Uterus (tissue), 4 donors: ENCODE measurements around the gene TMEM117. TPM values are rescaled to one million over a fixed set of nuclear protein-coding genes. Genes with fewer than 3 reads are reported as not detected.
A peak's percentile ranks its signal among the peaks of the same experiment; 100 is the strongest.

Experiments
- DNase-seq, 2 donors: peaks; one replicate each; pipeline ENCODE4 v3.0.0-alpha.2; 2019 to 2020
- H3K27ac ChIP-seq, 2 donors: fragments of 200-600 bp; sonication (generic); 1 replicate in 1 of 2; 2 replicates in 1 of 2; pipeline ENCODE4 v1.5.1; 2016 to 2018
- H3K27me3 ChIP-seq, 2 donors: fragments of 200-600 bp; sonication (generic); one replicate each; pipeline ENCODE4 v1.5.1; 2018 to 2019; ENCODE audit warnings: control low read depth in 1 of 2
- H3K36me3 ChIP-seq, 2 donors: fragments of 200-600 bp; sonication (generic); one replicate each; pipeline ENCODE4 v1.5.1; 2019; ENCODE audit warnings: control low read depth in 1 of 2
- H3K4me1 ChIP-seq, 2 donors: fragments of 200-600 bp; sonication (generic); one replicate each; pipeline ENCODE4 v1.5.1; 2018 to 2019; ENCODE audit warnings: control low read depth in 1 of 2
- H3K4me3 ChIP-seq, 2 donors: fragments of 200-600 bp; sonication (generic); 1 replicate in 1 of 2; 2 replicates in 1 of 2; pipeline ENCODE4 v1.5.1; 2018 to 2019; ENCODE audit warnings: mild to moderate bottlenecking in 1 of 2
- H3K9me3 ChIP-seq, 2 donors: fragments of 200-600 bp; sonication (generic); one replicate each; pipeline ENCODE4 v1.5.1; 2019; ENCODE audit warnings: control low read depth in 1 of 2
- CTCF ChIP-seq, 4 experiments: fragments of 200-600 bp in 2 of 4; fragments of 450-650 bp in 2 of 4; sonication (generic) in 2 of 4; IDR thresholded peaks; one replicate each; pipeline ENCODE4 v1.5.1; 2016 to 2019; ENCODE audit warnings: antibody characterized with exemption in 4 of 4, mild to moderate bottlenecking in 2 of 4, moderate library complexity in 1 of 4
- POLR2A ChIP-seq, 2 donors: fragments of 450-650 bp; IDR thresholded peaks; one replicate each; pipeline ENCODE4 v1.6.1; 2016; ENCODE audit warnings: antibody characterized with exemption in 2 of 2, mild to moderate bottlenecking in 1 of 2, moderate library complexity in 1 of 2
- intact Hi-C: fragments of 100-400 bp; cut with DNase I; formaldehyde crosslinking; loops from one replicate; pipeline ENCODE4 v1.15.1; 2023; ENCODE audit warnings: low total_unique reads
- total RNA-seq, 4 donors: library from RNA; depleted of rRNA in 3 of 4; stranded (reverse); fragments of >200 nt in 3 of 4; gene quantifications; one replicate each; pipeline versions ENCODE4 v1.1.0 to v1.2.4, GENCODE V29; 2014 to 2023
- donor health status: DM: yes; HTN: yes; CAD: no.

Gene TMEM117
- total RNA-seq, 4 donors from 2014 or later = 1.0 to 34.4 (median 6.1) TPM

DNA sequence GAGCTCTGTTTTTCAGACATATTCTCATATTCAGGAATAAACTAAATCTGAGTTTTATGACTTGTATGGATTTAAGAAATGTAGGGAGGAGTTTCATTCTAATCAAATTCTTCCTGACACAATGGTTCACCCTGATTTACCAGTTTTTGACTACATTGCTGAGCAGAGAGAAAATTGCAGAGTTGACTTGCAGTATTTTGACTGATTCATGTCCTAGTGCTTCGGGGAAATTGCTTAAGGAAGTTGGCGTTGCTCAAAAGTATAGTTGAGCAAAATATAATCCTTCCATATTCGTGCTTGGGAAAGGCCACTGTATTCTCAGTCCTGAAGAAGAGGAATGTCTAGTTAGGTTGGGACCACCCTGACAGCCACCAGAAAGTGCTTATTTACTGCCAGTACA is 28.5 kb upstream of the TMEM117 start:
- Histone ChIP-seq H3K4me1 (peaks cover 0 to 6% of the 10 kb centered on the region in 2 donors), H3K27ac (peak overlapping the region in 1 of 2 donors; percentile 96)
- intact Hi-C loops = no loop called here

DNA sequence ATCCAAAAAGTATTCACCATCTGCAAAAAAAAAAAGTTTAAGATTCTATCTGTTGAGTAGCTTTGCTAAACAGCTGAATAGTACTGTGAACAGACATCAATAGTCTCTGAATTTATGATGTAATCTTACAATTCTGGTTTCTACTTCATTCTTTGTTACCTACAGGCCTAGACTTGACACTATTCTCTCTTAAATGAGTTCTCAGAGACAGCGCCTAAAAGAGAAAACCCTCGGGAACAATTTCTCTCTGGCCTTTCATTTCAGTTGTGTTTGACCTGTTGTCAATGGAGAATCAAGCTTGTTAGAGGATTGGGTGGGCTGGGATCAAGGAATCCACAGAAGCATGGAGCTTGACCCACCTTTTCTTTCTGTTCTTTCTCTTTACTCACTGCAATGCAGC is 23.8 kb upstream of the TMEM117 start:
- Histone ChIP-seq H3K36me3 (no peaks in the 10 kb centered on the region), H3K9me3 (no peaks in the 10 kb centered on the region), H3K4me3 (no peak overlapping the region), H3K4me1 (no peaks in the 10 kb centered on the region), H3K27me3 (no peaks in the 10 kb centered on the region), H3K27ac (no peak overlapping the region)
- intact Hi-C loops = no loop called here
- DNase-seq = no peak
- TF ChIP-seq POLR2A (IDR thresholded peaks at IDR 0.05) = no peak
- TF ChIP-seq CTCF (IDR thresholded peaks at IDR 0.05) = no peak

More for the DNA sequence above, 28.5 kb upstream of the TMEM117 start:
- no peaks in the 10 kb centered on the region for H3K27me3 ChIP-seq
- no peak overlapping the region for H3K4me3 ChIP-seq
- TF ChIP-seq POLR2A (IDR thresholded peaks at IDR 0.05) = no peak
- no peak for TF ChIP-seq CTCF (IDR thresholded peaks at IDR 0.05)
- H3K36me3 ChIP-seq = no peaks in the 10 kb centered on the region
- no peaks in the 10 kb centered on the region for H3K9me3 ChIP-seq
- DNase-seq = no peak

DNA sequence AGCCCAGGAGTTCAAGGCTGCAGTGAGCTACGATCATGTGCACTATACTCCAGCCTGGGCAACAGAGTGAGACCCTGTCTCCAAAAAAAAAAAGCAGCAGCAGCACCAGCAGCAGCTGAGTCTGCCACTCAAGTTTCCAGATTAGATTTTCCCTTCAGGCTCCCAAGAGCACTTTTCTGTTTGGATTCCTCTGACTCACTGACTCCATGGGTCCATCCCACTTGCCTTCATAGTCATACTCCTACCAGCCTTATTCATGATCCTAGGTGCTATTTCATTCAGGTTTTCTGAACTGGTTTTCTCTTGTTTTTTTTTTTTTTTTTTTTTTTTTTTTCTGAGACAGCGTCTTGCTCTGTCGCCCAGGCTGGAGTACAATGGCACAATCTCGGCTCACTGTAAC is 23.0 kb upstream of the TMEM117 start:
- intact Hi-C loops = no loop called here
- H3K9me3 ChIP-seq = no peaks in the 10 kb centered on the region
- no peaks in the 10 kb centered on the region for H3K36me3 ChIP-seq
- no peaks in the 10 kb centered on the region for H3K4me1 ChIP-seq
- H3K4me3 ChIP-seq = no peak overlapping the region
- DNase-seq = no peak
- TF ChIP-seq CTCF (IDR thresholded peaks at IDR 0.05) = no peak
- TF ChIP-seq POLR2A (IDR thresholded peaks at IDR 0.05) = no peak
- no peak overlapping the region for H3K27ac ChIP-seq
- H3K27me3 ChIP-seq = no peaks in the 10 kb centered on the region

DNA sequence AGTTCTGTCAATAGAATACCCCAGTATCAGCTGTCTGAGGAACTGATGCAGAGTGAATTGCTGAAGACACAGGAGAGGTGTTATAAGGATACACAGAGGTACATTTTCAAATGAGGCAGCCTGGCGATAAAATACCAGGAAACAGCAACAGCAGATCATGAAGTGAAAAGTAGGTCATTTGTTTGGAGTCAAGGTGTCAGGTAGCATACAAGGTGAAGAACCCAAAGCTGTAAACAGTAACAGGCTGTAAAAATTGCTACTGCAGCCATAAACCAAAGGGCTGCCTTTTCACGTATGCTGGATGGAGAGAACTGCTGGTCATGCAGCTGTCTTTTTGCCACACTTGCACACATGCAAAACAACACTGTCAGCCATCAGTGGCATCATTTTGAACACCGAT is 20.5 kb upstream of the TMEM117 start:
- no peak overlapping the region for H3K4me3 ChIP-seq
- TF ChIP-seq CTCF (IDR thresholded peaks at IDR 0.05) (no peak), POLR2A (IDR thresholded peaks at IDR 0.05) (no peak)
- H3K27ac ChIP-seq = no peak overlapping the region
- no peaks in the 10 kb centered on the region for H3K27me3 ChIP-seq
- no peaks in the 10 kb centered on the region for H3K9me3 ChIP-seq
- no peaks in the 10 kb centered on the region for H3K4me1 ChIP-seq
- no peak for DNase-seq
- H3K36me3 ChIP-seq = no peaks in the 10 kb centered on the region
- intact Hi-C loops = no loop called here

DNA sequence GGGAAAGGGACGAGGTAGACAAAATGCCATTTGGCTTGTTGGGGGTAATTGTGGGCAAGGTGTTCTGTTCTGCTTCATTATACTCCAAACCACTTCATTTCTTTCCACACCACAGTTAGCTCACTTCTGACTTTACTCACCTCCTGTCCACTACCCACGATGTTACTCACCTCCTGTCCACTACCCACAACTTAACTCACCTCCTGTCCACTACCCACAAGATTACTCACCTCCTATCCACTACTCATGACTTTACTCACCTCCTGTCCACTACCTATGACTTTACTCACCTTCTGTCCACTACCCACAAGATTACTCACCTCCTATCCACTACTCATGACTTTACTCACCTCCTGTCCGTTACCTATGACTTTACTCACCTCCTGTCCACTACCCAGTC is 19.7 kb upstream of the TMEM117 start:
- Histone ChIP-seq H3K9me3 (no peaks in the 10 kb centered on the region), H3K36me3 (no peaks in the 10 kb centered on the region)
- intact Hi-C loops = no loop called here

More for the DNA sequence above, 19.7 kb upstream of the TMEM117 start:
- TF ChIP-seq POLR2A (IDR thresholded peaks at IDR 0.05) (no peak), CTCF (IDR thresholded peaks at IDR 0.05) (no peak)
- Histone ChIP-seq H3K4me1 (no peaks in the 10 kb centered on the region), H3K27ac (no peak overlapping the region), H3K4me3 (no peak overlapping the region), H3K27me3 (no peaks in the 10 kb centered on the region)
- DNase-seq = no peak
